SU-DHL-6 (cell line): ENCODE results near the gene TNKS1BP1.

Experiments
- EZH2phosphoT487 ChIP-seq: fragments of 200-600 bp; sonication (generic), shearing (Covaris generic); conservative IDR thresholded peaks from 2 replicates; pipeline ENCODE4 v1.6.1; 2018; ENCODE audit warnings: mild to moderate bottlenecking, antibody characterized with exemption, low read length, moderate library complexity, mixed read lengths
- TF ChIP-seq, protein P1 (sequence below): fragments of 200-600 bp; sonication (generic); IDR thresholded peaks from one replicate; pipeline ENCODE4 v1.5.1; 2017; ENCODE audit warnings: antibody characterized with exemption, mild to moderate bottlenecking, low read length, moderate library complexity; ENCODE audit not compliant: insufficient read depth, poor library complexity, severe bottlenecking

DNA sequence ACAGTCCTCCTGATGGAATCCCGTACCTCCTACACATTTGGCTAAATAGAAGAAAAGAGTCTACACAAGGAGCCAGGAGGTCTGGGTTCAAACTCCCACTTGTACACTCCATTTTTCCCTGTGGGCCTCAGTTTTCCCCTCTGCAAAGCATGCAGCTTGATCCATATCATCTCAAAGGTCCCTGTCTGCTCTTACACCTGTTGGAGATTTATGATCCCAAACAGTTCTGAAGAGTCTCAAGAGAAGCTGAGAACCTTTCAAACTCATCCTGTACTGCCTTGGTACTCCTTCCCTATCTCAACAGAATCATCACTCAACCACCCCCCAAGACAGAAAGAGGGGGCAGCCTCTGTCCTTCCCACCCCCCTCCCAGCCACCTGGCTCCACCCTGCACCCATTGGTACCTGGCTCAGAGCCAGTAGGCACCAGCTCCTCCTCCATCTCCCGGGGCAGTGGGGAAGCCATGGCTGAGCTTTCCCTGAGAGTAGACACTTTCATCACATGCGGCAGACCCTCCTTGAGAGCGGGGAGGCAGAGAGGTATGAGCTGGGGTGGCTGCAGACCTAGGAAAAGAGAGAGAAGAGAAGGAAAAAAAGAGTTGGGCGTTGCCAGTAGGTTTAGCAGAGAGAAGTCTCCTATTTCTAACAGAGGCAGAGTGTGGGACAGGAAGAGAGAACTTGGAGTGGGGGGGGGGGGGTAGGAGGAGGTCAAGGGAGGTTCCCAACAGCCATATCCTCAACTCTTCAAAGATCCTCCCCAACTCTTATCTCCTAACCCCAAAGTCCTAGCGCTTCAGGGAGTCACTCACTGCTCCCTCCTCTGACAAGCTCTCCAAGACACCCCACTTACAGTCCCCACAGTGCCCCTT is 3.1 kb downstream of the TNKS1BP1 start:
- TF ChIP-seq, protein P1, sequence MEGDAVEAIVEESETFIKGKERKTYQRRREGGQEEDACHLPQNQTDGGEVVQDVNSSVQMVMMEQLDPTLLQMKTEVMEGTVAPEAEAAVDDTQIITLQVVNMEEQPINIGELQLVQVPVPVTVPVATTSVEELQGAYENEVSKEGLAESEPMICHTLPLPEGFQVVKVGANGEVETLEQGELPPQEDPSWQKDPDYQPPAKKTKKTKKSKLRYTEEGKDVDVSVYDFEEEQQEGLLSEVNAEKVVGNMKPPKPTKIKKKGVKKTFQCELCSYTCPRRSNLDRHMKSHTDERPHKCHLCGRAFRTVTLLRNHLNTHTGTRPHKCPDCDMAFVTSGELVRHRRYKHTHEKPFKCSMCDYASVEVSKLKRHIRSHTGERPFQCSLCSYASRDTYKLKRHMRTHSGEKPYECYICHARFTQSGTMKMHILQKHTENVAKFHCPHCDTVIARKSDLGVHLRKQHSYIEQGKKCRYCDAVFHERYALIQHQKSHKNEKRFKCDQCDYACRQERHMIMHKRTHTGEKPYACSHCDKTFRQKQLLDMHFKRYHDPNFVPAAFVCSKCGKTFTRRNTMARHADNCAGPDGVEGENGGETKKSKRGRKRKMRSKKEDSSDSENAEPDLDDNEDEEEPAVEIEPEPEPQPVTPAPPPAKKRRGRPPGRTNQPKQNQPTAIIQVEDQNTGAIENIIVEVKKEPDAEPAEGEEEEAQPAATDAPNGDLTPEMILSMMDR, result no peak
- no peak for TF ChIP-seq EZH2phosphoT487
